DND-41 (cell line): ENCODE data around the gene KNDC1.

Source experiments
- ATAC-seq: fragments of 200-7000 bp; cut with Tn5 transposase; 3 replicates; pipeline ENCODE4 v1.9.1; 2021; ENCODE audit warnings: low read depth; ENCODE audit not compliant: insufficient read depth
- DNase-seq: peaks from one replicate; pipeline ENCODE4 v3.0.0-alpha.2; 2020
- H2AFZ ChIP-seq: 2 replicates; pipeline ENCODE4 v1.6.0; 2012; ENCODE audit warnings: low read depth, low read length
- H3K27ac ChIP-seq: 2 replicates; pipeline ENCODE4 v1.5.1; 2012; ENCODE audit warnings: low read length, inconsistent platforms
- H3K27me3 ChIP-seq: fragments of 200-600 bp; sonication (generic); 2 replicates; pipeline ENCODE4 v1.6.0; 2012; ENCODE audit warnings: low read length, mild to moderate bottlenecking, inconsistent platforms; ENCODE audit not compliant: insufficient read depth, poor library complexity
- H3K36me3 ChIP-seq: 2 replicates; pipeline ENCODE4 v1.5.1; 2012; ENCODE audit warnings: low read length, inconsistent platforms; ENCODE audit not compliant: insufficient read depth
- H3K4me1 ChIP-seq: 2 replicates; pipeline ENCODE4 v1.5.1; 2012; ENCODE audit warnings: mild to moderate bottlenecking, low read length; ENCODE audit not compliant: insufficient read depth
- H3K4me2 ChIP-seq: 2 replicates; pipeline ENCODE4 v1.6.0; 2012; ENCODE audit warnings: mild to moderate bottlenecking, moderate library complexity, low read length, inconsistent platforms; ENCODE audit not compliant: insufficient read depth
- H3K4me3 ChIP-seq, 2 experiments: fragments of 200-600 bp in 1 of 2; shearing (Covaris generic) in 1 of 2; 2 replicates each; pipeline ENCODE4 v1.5.1; 2012 to 2016; ENCODE audit warnings: inconsistent platforms in 2 of 2, low read length in 2 of 2, mild to moderate bottlenecking in 2 of 2, low read depth in 1 of 2, moderate library complexity in 1 of 2
- H3K79me2 ChIP-seq: 2 replicates; pipeline ENCODE4 v1.6.0; 2012; ENCODE audit warnings: low read length, inconsistent platforms; ENCODE audit not compliant: insufficient read depth
- H3K9ac ChIP-seq: 2 replicates; pipeline ENCODE4 v1.6.0; 2012; ENCODE audit warnings: low read depth, mild to moderate bottlenecking, inconsistent platforms, low read length, moderate library complexity
- H3K9me3 ChIP-seq: 2 replicates; pipeline ENCODE4 v1.5.1; 2012; ENCODE audit warnings: low read length, moderate library complexity, mild to moderate bottlenecking, inconsistent platforms; ENCODE audit not compliant: insufficient read depth, severe bottlenecking
- H4K20me1 ChIP-seq: 2 replicates; pipeline ENCODE4 v1.6.0; 2012; ENCODE audit warnings: low read length; ENCODE audit not compliant: insufficient read depth
- CTCF ChIP-seq: IDR thresholded peaks from 2 replicates; pipeline ENCODE4 v1.5.1; 2012; ENCODE audit warnings: borderline replicate concordance, low read length, moderate library complexity, mild to moderate bottlenecking; ENCODE audit not compliant: poor library complexity, severe bottlenecking; ENCODE audit errors: extremely low read depth
- EZH2 ChIP-seq: IDR thresholded peaks from 3 replicates; pipeline ENCODE4 v1.6.1; 2012; ENCODE audit warnings: borderline replicate concordance, low read depth, mild to moderate bottlenecking, moderate library complexity, low read length, inconsistent platforms; ENCODE audit not compliant: severe bottlenecking

The KNDC1 gene

GRCh38 chr10:133207041-133207600, 47.1 kb downstream of the KNDC1 start:
- peaks cover 7% of the 10 kb centered on the region; the same call in 1 of the 2 replicates for H4K20me1 ChIP-seq
- H2AFZ ChIP-seq: no peak overlapping the region
- H3K36me3 ChIP-seq: no peaks in the 10 kb centered on the region
- no peaks in the 10 kb centered on the region for H3K9me3 ChIP-seq
- ATAC-seq: no peak
- no peaks in the 10 kb centered on the region for H3K4me1 ChIP-seq
- no peak overlapping the region for H3K9ac ChIP-seq
- no peaks in the 10 kb centered on the region for H3K27me3 ChIP-seq
- no peak overlapping the region for H3K4me3 ChIP-seq
- no peak for DNase-seq
- TF ChIP-seq CTCF (no peak), EZH2 (no peak)
- H3K27ac ChIP-seq: no peak overlapping the region
- H3K4me2 ChIP-seq: no peak overlapping the region
- H3K79me2 ChIP-seq: no peaks in the 10 kb centered on the region

GRCh38 chr10:133207627-133208026, 47.6 kb downstream of the KNDC1 start:
- H3K4me2 ChIP-seq: no peak overlapping the region
- no peaks in the 10 kb centered on the region for H3K27me3 ChIP-seq
- no peak overlapping the region for H3K9ac ChIP-seq
- no peaks in the 10 kb centered on the region for H3K79me2 ChIP-seq
- no peaks in the 10 kb centered on the region for H3K36me3 ChIP-seq
- H2AFZ ChIP-seq: no peak overlapping the region
- no peaks in the 10 kb centered on the region for H3K4me1 ChIP-seq
- no peak overlapping the region for H3K27ac ChIP-seq
- H4K20me1 ChIP-seq: peaks cover 7% of the 10 kb centered on the region; the same call in 1 of the 2 replicates
- DNase-seq: no peak
- H3K9me3 ChIP-seq: no peaks in the 10 kb centered on the region
- TF ChIP-seq EZH2 (no peak), CTCF (no peak)
- H3K4me3 ChIP-seq: no peak overlapping the region
- ATAC-seq: no peak

GRCh38 chr10:133208466-133208865, 48.4 kb downstream of the KNDC1 start:
- no peaks in the 10 kb centered on the region for H3K27me3 ChIP-seq
- no peak overlapping the region for H3K9ac ChIP-seq

More at GRCh38 chr10:133208466-133208865, 48.4 kb downstream of the KNDC1 start:
- Histone ChIP-seq H3K4me3 (no peak overlapping the region), H3K27ac (no peak overlapping the region), H2AFZ (no peak overlapping the region), H3K4me1 (no peaks in the 10 kb centered on the region), H3K4me2 (no peak overlapping the region), H3K79me2 (no peaks in the 10 kb centered on the region), H3K9me3 (no peaks in the 10 kb centered on the region), H4K20me1 (peaks cover 7% of the 10 kb centered on the region; the same call in 1 of the 2 replicates), H3K36me3 (no peaks in the 10 kb centered on the region)
- DNase-seq: no peak
- no peak for TF ChIP-seq EZH2
- TF ChIP-seq CTCF: no peak
- ATAC-seq: no peak
